Measurements from ENCODE around the gene STK38. TPM values are rescaled to one million over a fixed set of nuclear protein-coding genes. Genes with fewer than 3 reads are reported as not detected.

The STK38 gene
- total RNA-seq, 4 donors from 2014 or later, result 23.0 to 33.8 (median 27.0) TPM

DNA sequence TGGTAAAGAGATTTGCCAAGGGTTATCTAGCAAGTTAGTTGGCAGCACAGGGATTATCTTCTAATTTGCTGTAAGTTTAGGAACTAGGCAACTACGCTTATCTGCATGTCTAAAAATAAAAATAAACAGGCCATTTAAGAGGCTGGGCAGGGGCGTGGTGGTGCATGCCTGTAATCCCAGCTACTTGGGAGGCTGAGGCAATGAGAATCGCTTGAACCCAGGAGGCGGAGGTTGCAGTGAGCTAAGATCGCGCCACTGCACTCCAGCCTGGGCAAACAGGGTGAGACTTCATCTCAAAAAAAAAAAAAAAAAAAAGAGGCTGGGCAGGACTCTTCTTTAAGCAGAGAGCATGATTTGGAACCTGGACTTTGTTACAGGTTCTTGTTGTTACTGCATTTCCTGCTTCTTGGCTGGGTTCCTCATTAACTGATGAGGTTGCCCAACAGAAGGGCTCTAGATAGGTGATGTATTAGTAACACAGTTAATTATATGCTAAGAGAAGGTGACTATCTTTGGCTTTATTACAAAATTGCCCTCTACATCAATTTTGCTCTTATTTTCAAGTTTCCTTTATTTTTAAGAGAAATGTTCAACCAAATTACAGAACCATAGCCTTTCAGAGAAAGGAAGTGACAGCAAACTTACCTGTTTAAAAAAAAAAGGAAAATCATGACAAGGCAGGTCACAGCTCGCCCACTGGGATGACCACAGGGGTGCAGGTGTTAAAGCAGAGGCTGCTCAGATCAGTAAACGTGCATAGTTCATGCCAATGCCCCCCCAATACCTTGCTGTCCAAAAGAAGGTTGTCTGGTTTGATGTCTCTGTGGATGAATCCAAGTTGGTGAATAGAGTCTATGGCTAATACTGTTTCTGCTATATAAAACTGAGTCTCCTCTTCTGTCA lies 32.5 kb downstream of the STK38 start:
- TF ChIP-seq EP300 (IDR thresholded peaks at IDR 0.05) (no peak), POLR2A (IDR thresholded peaks at IDR 0.05) (no peak), POLR2AphosphoS5 (IDR thresholded peaks at IDR 0.05) (no peak)
- TF ChIP-seq, protein P1, sequence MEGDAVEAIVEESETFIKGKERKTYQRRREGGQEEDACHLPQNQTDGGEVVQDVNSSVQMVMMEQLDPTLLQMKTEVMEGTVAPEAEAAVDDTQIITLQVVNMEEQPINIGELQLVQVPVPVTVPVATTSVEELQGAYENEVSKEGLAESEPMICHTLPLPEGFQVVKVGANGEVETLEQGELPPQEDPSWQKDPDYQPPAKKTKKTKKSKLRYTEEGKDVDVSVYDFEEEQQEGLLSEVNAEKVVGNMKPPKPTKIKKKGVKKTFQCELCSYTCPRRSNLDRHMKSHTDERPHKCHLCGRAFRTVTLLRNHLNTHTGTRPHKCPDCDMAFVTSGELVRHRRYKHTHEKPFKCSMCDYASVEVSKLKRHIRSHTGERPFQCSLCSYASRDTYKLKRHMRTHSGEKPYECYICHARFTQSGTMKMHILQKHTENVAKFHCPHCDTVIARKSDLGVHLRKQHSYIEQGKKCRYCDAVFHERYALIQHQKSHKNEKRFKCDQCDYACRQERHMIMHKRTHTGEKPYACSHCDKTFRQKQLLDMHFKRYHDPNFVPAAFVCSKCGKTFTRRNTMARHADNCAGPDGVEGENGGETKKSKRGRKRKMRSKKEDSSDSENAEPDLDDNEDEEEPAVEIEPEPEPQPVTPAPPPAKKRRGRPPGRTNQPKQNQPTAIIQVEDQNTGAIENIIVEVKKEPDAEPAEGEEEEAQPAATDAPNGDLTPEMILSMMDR (IDR thresholded peaks at IDR 0.05), result no peak
- Histone ChIP-seq H3K4me1 (peaks cover 8% of the 10 kb centered on the region), H3K27me3 (no peaks in the 10 kb centered on the region), H3K36me3 (peaks cover 67% of the 10 kb centered on the region), H3K27ac (no peak overlapping the region), H3K4me3 (no peak overlapping the region), H3K9me3 (no peaks in the 10 kb centered on the region)
- DNase-seq (ENCODE audit: low spot score in 2 of 2), result no peak
- 89% methylated on average over 8 of the region's 8 CpGs for WGBS

DNA sequence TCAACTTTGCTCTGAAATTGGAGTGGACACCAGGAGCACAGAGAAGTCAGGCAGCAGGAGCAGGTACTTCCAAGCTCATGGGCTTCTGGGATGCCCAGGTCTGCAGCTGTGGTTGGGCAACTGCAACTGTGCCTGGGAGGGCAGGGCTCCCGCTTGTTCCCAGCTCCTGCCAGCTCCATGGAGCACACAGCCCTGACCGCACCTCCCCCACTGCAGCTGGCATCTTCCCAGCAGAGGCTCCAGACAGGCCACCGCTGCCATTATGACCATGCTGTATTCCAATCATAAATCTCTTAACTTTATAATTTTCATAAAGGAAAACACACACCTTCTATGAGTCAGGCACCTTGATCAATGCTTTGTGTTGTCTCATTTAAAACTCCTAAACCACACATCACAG lies 36.9 kb downstream of the STK38 start:
- Histone ChIP-seq H3K36me3 (peaks cover 68% of the 10 kb centered on the region), H3K9me3 (no peaks in the 10 kb centered on the region), H3K4me1 (peaks cover 2% of the 10 kb centered on the region), H3K27ac (no peak overlapping the region), H3K27me3 (no peaks in the 10 kb centered on the region), H3K4me3 (no peak overlapping the region)
- WGBS, result 89% methylated on average over 3 of the region's 3 CpGs
- TF ChIP-seq POLR2AphosphoS5 (IDR thresholded peaks at IDR 0.05) (no peak), EP300 (IDR thresholded peaks at IDR 0.05) (no peak), POLR2A (IDR thresholded peaks at IDR 0.05) (no peak)
- TF ChIP-seq, protein P1 (IDR thresholded peaks at IDR 0.05), result no peak
- DNase-seq (ENCODE audit: low spot score in 2 of 2), result no peak

DNA sequence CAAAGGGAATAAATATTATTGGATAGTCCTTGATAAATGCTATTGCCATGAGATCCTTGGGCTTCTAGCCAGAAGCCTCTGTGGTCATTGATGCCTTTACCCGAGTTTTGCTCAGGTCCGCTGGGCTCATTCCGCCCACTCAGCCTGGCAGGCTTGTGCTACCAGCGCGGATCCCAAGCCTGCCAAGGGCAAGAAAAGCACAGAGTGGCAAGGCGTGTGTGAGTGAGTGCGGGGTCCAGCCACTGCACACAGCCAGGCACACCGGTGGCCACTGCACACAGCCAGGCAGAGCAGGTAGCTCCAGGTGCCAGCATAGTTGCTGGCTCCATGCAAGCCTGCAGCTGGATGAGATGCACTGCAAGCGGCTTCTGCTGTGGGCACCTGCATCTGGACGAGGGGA lies 38.7 kb downstream of the STK38 start:
- no peak for TF ChIP-seq EP300 (IDR thresholded peaks at IDR 0.05)
- no peak for TF ChIP-seq POLR2AphosphoS5 (IDR thresholded peaks at IDR 0.05)
- no peak for TF ChIP-seq POLR2A (IDR thresholded peaks at IDR 0.05)
- TF ChIP-seq, protein P1 (IDR thresholded peaks at IDR 0.05), result no peak
- Histone ChIP-seq H3K4me1 (peaks cover 4% of the 10 kb centered on the region), H3K9me3 (no peaks in the 10 kb centered on the region), H3K36me3 (peaks cover 63% of the 10 kb centered on the region), H3K4me3 (no peak overlapping the region), H3K27ac (no peak overlapping the region), H3K27me3 (no peaks in the 10 kb centered on the region)
- 91% methylated on average over 10 of the region's 10 CpGs for WGBS
- DNase-seq (ENCODE audit: low spot score in 2 of 2), result no peak

DNA sequence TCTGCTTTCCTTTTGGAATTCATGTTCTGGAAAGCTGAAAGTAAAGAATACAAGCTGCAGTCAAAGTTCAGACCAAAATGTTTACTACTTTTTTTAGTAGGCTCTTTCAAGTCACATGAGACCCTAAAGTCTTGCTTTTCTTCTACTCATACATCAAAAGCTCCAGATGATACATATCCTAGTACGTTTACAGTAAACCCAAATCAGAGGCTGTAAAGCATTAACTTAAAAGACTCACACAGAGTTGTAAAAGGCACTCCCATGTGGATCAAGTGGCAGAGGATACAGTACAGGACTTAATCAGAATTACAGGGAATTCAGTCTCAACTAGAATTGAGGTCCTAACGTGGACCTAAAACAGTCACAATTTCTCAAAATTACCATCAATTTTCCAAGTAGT lies 40.7 kb downstream of the STK38 start:
- H3K27me3 ChIP-seq, result no peaks in the 10 kb centered on the region
- peaks cover 52% of the 10 kb centered on the region for H3K36me3 ChIP-seq
- DNase-seq (ENCODE audit: low spot score in 2 of 2), result no peak
- no peaks in the 10 kb centered on the region for H3K9me3 ChIP-seq
- H3K4me3 ChIP-seq, result no peak overlapping the region
- WGBS, result 84% methylated on average over 2 of the region's 2 CpGs
- H3K27ac ChIP-seq, result no peak overlapping the region
- TF ChIP-seq, protein P1 (IDR thresholded peaks at IDR 0.05), result no peak
- TF ChIP-seq POLR2A (IDR thresholded peaks at IDR 0.05), result no peak
- no peak for TF ChIP-seq EP300 (IDR thresholded peaks at IDR 0.05)
- no peak for TF ChIP-seq POLR2AphosphoS5 (IDR thresholded peaks at IDR 0.05)
- peaks cover 4% of the 10 kb centered on the region for H3K4me1 ChIP-seq

GRCh38 chr6:36505744-36506534 lies 41.3 kb downstream of the STK38 start:
- no peaks in the 10 kb centered on the region for H3K27me3 ChIP-seq
- peak overlapping the region; percentile 34 for H3K27ac ChIP-seq
- 75% methylated on average over 6 of the region's 6 CpGs for WGBS
- H3K36me3 ChIP-seq, result peaks cover 48% of the 10 kb centered on the region
- no peak overlapping the region for H3K4me3 ChIP-seq
- H3K9me3 ChIP-seq, result no peaks in the 10 kb centered on the region
- DNase-seq (ENCODE audit: low spot score in 2 of 2), result no peak
- no peak for TF ChIP-seq EP300 (IDR thresholded peaks at IDR 0.05)
- TF ChIP-seq, protein P1 (IDR thresholded peaks at IDR 0.05), result no peak
- no peak for TF ChIP-seq POLR2AphosphoS5 (IDR thresholded peaks at IDR 0.05)
- no peak for TF ChIP-seq POLR2A (IDR thresholded peaks at IDR 0.05)
- H3K4me1 ChIP-seq, result peaks cover 4% of the 10 kb centered on the region
